Measurements from ENCODE around the gene HOXD11. TPM values are rescaled to one million over a fixed set of nuclear protein-coding genes. Genes with fewer than 3 reads are reported as not detected.
A peak's percentile ranks its signal among the peaks of the same experiment; 100 is the strongest.

The HOXD11 gene
- total RNA-seq, 1 experiment from 2014 or later, result 3.7 TPM

DNA sequence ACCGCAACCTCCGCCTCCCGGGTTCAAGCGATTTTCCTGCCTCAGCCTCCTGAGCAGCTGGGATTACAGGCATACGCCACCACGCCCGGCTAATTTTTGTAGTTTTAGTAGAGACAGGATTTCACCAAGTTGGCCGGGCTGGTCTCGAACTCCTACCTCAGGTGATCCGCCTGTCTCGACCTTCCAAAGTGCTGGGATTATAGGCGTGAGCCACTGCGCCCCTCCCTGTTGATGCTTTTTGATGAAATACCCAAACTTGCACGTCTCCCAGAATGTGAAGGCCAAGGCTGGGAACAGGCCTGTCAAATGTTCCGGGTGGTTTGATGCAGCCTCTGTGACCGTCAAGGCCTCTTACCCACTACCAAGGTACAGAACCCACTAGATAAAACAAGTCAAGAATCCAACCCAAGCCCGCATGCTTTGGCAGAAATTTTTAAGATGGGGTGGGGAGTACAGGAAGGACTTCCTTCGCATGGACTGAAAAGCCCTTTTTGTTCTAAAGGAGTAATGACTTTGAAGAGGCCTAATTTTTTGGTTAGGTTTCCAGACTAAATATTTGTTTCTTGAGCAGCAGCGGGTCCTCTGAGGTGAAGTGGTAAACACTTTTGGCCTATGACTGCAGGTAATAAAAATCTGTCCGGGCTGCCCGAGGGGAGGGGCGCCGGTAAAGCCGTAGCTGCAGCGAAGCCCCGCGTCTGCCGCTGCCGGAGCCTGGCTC lies 19.6 kb upstream of the HOXD11 start:
- H3K36me3 ChIP-seq, result no peaks in the 10 kb centered on the region
- no peak for DNase-seq
- no peaks in the 10 kb centered on the region for H3K4me1 ChIP-seq
- no peaks in the 10 kb centered on the region for H3K9me3 ChIP-seq (replicated peaks)
- H3K27ac ChIP-seq, result no peak overlapping the region
- no peaks in the 10 kb centered on the region; the same call in 1 of the 2 replicates for H3K27me3 ChIP-seq
- no peak overlapping the region for H3K4me3 ChIP-seq

DNA sequence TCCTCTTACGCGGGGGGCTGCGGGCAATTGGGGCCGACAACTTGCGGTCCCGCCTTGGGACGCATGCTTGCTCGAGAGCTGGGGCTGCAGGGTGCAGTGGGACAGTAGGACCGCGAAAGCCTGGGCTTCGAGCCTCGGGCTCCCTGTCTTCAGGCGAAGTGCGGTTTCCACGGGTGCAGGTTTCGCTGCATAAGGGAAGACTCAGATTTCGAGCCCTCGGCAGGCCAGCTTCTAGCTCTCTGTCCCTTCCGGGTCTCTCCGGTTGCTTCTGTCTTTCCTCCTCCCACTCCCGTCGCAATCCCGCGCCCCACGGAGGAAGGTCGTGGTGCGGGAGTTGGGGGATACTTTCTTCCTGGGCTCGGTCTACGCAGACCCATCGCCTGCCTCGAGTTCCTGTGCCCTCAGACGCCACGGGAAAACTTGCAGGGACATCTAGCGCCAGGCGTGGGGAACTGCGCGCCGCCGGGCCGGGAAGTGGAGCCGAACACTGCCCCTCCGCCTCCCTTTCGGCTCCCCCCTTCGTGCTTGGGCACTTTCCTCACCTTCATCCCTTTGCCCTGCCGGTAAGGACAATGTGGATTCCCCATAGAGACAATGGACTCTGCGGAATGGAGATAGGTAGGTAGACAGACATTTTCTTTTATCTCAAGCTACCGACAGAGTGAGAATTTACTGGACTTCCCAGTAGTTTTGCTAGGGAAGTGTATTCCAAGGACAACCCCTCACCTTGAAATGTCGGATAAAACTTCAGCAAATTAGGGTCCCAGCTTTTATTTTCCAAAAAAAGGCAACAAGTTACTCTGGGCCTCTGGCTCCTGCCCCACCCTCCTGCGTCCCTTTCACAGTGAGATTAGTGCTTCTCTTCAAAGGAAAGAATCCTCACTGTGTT lies 18.8 kb upstream of the HOXD11 start:
- DNase-seq, result peak; percentile 62 to 78

DNA sequence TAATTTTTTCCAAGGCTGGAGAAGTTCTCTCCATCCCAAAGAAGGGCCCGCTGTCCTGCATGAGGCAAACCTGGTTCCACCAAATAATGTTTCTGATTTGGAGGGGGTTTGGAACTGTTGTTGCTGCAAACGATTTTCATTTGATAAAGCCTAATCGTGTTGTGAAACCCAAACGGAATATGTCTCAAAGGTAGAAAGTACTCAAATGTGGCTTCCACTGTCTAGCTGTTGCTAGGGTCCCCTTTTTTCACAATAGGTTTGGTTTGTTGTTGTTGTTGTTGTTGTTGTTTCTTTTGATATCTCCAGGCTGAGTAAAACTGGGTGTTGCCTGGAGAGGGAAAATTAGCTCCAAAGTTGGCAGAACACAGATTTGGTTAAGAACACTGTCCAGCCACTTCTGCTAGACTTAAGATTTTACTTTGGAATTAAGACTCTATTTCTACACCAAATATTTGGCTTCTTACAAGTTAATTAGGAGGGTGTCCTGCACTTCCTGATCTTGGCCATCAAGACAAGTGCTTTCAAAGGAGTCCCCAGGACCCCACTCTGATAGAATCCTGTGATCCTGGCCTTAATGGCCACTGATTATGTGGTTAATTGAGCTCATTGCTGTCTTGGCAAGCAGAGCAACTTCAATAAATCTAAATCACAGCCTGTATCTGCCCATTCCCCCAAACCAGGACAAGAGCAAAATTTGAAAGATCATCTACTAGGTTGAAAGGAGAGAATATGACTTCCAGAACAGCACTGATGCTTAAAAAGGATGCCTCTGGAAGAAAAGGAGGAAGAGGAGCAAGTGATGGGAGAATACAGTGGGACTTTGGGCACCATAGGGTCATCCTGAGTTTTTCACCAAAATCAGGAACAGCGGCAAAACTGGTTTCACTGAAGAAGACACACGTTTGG lies 17.9 kb upstream of the HOXD11 start:
- Histone ChIP-seq H3K27me3 (no peaks in the 10 kb centered on the region; the same call in 1 of the 2 replicates), H3K27ac (no peak overlapping the region), H3K36me3 (no peaks in the 10 kb centered on the region), H3K9me3 (replicated peaks) (no peaks in the 10 kb centered on the region), H3K4me1 (no peaks in the 10 kb centered on the region), H3K4me3 (no peak overlapping the region)
- DNase-seq, result no peak

More for the DNA sequence above, 18.8 kb upstream of the HOXD11 start:
- peak overlapping the region; percentile 40 for H3K4me3 ChIP-seq
- H3K27ac ChIP-seq, result no peak overlapping the region
- H3K36me3 ChIP-seq, result no peaks in the 10 kb centered on the region
- H3K27me3 ChIP-seq, result no peaks in the 10 kb centered on the region; the same call in 1 of the 2 replicates
- no peaks in the 10 kb centered on the region for H3K9me3 ChIP-seq (replicated peaks)
- no peaks in the 10 kb centered on the region for H3K4me1 ChIP-seq

DNA sequence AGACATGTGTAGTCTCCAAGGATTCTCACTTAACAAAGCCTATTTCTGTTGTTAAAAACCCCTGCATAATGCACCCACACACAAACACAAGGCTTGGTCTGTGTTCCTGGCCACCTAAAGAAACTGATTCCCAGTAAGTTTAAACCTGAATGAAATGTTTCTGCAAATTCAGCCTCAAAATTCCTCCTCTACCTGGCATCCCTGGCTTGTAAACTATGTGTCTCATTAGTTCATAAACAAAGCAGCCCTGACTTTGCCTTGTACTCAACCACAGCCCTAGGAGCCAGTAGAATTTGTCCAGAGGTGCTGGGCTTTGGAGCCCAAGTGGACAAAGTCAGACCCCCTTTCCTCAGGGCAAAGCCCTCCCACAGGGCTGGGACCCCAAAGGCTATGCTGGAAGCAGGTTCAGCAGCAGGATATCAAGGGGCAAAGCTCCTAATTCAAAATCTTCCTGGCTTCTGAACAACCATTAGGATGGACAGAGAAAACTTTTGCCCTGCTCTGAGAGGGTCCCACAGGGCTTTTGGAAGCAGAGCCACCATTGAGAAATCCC lies 17.2 kb upstream of the HOXD11 start:
- Histone ChIP-seq H3K27ac (no peak overlapping the region), H3K27me3 (no peaks in the 10 kb centered on the region; the same call in 1 of the 2 replicates)

DNA sequence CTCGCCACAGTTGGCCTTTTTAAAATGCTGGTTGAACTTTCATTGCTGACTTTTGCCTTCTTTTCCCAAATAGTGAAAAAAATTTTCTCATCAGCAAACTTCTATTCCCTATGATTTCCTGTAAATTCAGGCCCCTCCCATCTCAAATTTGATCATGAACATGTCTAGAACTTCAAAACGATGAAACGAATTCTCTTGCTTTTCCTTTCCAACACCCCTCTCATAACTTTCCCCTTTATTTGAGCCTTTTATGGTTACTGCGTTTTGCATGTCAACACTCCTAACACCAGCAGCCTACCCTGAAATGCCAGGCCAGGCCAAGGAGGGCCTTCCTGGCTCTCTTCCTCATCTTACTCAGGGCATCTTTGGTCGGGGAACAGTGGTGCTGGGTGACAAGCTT lies 16.2 kb upstream of the HOXD11 start:
- Histone ChIP-seq H3K9me3 (replicated peaks) (no peaks in the 10 kb centered on the region), H3K27me3 (no peaks in the 10 kb centered on the region; the same call in 1 of the 2 replicates), H3K27ac (no peak overlapping the region), H3K4me1 (no peaks in the 10 kb centered on the region), H3K4me3 (no peak overlapping the region), H3K36me3 (no peaks in the 10 kb centered on the region)
- no peak for DNase-seq

More for the DNA sequence above, 17.2 kb upstream of the HOXD11 start:
- no peak for DNase-seq
- Histone ChIP-seq H3K36me3 (no peaks in the 10 kb centered on the region), H3K4me1 (no peaks in the 10 kb centered on the region), H3K9me3 (replicated peaks) (no peaks in the 10 kb centered on the region), H3K4me3 (no peak overlapping the region)

DNA sequence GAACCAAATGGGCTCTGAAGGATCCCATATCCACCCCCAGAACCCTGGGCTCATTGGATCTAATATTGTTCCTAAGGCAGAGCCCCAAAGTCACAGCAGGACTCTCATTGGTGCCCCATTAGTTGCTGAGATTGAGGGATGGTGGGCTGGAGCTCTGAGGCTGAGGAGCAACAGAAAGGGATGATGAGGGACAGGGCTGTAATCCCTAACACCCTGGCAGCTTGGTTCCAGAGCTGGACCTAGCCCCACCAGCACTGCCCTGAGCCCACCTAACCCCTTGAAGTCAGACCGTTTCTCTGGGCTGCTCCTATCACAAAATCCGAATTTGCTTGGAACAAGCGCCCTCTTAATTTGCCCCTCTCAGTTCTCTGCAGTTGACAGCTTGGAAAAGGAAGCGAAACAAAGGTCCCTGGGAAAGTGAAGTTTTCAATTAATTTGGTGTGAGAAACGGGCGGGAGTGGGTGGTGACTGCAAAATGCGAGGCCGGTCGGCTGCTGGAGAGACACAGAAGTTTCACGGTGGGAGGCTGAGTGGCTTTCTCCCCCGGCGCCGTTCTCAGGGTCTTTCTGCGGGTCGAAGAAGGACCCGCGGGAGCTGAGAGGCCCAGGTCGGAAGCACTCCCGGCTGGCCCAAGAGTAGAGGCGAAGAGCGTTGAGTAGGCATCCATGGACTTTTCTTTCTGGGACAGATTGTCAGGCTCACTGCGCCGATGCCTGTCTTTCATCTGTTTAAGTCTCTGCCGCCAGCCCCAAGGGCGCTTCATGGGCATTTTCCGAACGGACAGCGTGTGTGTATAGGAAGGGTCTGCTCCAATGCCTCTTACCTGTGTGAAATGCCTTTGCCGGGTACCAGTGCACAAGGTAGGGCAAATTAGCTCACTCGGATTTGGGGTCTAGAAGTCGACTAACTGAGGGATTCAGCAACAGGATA lies 15.5 kb upstream of the HOXD11 start:
- H3K36me3 ChIP-seq, result no peaks in the 10 kb centered on the region
- H3K4me3 ChIP-seq, result no peak overlapping the region
- H3K4me1 ChIP-seq, result no peaks in the 10 kb centered on the region
- H3K27me3 ChIP-seq, result no peaks in the 10 kb centered on the region; the same call in 1 of the 2 replicates
- H3K9me3 ChIP-seq (replicated peaks), result no peaks in the 10 kb centered on the region
- no peak for DNase-seq
- no peak overlapping the region for H3K27ac ChIP-seq

DNA sequence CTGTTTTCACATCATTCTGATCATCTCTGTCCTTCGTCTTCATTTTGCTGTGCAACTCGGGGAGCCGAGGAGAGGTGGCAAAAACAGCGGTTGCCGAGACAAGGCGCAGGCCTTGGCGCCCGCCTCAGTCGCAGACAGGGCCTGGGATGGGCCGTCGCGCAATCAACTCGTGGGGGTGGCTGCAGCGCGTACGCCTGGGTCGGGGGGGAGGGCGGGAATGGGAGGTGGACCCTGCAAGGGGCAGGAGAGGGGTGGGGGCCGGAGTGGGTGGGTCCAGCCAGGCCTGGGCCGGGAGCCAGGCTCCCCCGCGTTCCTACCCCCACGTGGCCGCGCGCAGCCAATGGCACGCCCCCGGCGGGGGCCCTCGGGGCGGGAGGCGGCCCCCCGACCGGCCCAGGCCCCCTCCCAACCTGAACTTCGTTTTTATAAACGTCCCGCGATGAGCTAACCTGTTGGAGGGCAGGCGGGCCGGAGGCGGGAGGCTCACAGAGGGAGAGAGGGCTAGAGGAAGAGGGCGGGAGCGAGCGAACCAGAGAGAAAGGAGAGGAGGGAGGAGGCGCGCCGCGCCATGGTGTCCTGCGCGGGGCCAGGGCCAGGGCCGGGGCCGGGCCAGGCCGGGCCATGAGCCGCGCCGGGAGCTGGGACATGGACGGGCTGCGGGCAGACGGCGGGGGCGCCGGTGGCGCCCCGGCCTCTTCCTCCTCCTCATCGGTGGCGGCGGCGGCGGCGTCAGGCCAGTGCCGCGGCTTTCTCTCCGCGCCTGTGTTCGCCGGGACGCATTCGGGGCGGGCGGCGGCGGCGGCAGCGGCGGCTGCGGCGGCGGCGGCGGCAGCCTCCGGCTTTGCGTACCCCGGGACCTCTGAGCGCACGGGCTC lies 14.6 kb upstream of the HOXD11 start, which contains the start of gene HOXD13:
TSS of gene HOXD13 (plus strand) at position 452 of the 875 bp plus-strand sequence. CDS start at position 622, 170 bp downstream.
- Histone ChIP-seq H3K9me3 (replicated peaks) (no peaks in the 10 kb centered on the region), H3K27me3 (no peaks in the 10 kb centered on the region; the same call in 1 of the 2 replicates), H3K27ac (no peak within 1 kb of the TSS), H3K4me3 (peak within 1 kb of the TSS; percentile 67), H3K36me3 (no peaks in the 10 kb centered on the region), H3K4me1 (no peaks in the 10 kb centered on the region)
- DNase-seq, result peak; percentile 65 to 66

DNA sequence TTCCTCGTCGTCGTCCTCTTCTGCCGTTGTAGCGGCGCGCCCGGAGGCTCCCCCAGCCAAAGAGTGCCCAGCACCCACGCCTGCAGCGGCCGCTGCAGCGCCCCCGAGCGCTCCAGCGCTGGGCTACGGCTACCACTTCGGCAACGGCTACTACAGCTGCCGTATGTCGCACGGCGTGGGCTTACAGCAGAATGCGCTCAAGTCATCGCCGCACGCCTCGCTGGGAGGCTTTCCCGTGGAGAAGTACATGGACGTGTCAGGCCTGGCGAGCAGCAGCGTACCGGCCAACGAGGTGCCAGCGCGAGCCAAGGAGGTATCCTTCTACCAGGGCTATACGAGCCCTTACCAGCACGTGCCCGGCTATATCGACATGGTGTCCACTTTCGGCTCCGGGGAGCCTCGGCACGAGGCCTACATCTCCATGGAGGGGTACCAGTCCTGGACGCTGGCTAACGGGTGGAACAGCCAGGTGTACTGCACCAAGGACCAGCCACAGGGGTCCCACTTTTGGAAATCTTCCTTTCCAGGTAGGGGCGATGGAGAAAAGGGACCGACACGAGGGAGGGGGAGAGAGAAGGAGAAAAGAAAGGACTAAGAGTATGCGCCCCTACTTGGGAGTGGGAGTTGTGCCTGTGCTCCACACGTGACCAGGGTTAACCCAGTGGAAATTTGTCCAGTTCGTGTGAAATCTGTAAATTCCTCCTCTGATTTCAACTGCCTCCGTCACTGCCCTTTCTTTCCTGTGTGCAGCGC lies 13.8 kb upstream of the HOXD11 start:
- H3K27ac ChIP-seq, result no peak overlapping the region
- no peaks in the 10 kb centered on the region for H3K9me3 ChIP-seq (replicated peaks)
- H3K4me3 ChIP-seq, result peak overlapping the region; percentile 67
- no peaks in the 10 kb centered on the region; the same call in 1 of the 2 replicates for H3K27me3 ChIP-seq
- H3K36me3 ChIP-seq, result no peaks in the 10 kb centered on the region
- no peaks in the 10 kb centered on the region for H3K4me1 ChIP-seq
- peak; percentile 60 to 69 for DNase-seq

DNA sequence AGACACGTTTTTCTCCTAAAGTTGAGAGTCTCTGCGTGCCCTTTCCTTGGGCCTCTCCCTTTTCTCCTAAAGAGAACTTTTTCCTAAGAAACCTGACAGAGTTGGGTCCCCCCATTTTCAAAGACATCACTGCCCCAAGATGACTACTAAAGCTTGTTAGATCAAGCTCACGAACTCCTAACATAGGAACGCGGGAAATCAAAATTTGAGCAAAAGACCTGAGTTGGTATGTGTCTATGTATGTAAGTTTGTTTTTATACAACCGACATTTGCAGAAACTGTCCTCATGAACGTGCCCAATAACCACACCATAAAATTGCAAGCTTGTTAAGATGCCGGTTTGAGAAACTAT lies 13.2 kb upstream of the HOXD11 start:
- no peaks in the 10 kb centered on the region for H3K36me3 ChIP-seq
- H3K4me1 ChIP-seq, result no peaks in the 10 kb centered on the region
- no peaks in the 10 kb centered on the region for H3K9me3 ChIP-seq (replicated peaks)
- H3K27ac ChIP-seq, result no peak overlapping the region
- peak overlapping the region; percentile 67 for H3K4me3 ChIP-seq
- no peaks in the 10 kb centered on the region; the same call in 1 of the 2 replicates for H3K27me3 ChIP-seq
- DNase-seq, result no peak

DNA sequence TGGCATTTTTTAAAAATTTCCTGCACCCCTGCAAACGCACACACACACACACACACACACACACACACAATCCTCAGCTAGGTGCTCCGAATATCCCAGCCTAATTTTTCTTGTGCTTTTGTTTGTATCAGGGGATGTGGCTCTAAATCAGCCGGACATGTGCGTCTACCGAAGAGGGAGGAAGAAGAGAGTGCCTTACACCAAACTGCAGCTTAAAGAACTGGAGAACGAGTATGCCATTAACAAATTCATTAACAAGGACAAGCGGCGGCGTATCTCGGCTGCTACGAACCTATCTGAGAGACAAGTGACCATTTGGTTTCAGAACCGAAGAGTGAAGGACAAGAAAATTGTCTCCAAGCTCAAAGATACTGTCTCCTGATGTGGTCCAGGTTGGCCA lies 12.7 kb upstream of the HOXD11 start:
- Histone ChIP-seq H3K27ac (no peak overlapping the region), H3K27me3 (no peaks in the 10 kb centered on the region; the same call in 1 of the 2 replicates), H3K36me3 (no peaks in the 10 kb centered on the region), H3K9me3 (replicated peaks) (no peaks in the 10 kb centered on the region), H3K4me1 (no peaks in the 10 kb centered on the region), H3K4me3 (peak overlapping the region; percentile 67)
- no peak for DNase-seq

DNA sequence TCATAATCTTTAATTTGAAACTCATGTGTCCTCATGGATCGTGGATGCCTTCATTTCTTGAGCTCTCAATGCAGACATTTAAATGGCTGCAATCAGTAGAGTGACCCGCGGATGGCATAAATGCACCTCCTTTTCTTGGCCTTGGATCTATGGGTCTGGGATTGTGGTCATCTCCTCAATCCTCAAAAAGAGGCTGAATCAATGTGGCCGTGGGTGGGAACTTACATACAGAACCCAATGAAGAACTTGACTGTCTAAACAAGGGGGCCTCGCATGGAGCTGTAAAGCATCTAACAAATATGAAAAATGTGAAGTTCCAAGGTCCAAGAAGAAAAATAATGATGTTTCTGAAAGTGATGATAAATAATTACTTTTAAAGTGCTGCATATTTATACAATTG lies 11.7 kb upstream of the HOXD11 start:
- Histone ChIP-seq H3K27ac (no peak overlapping the region), H3K4me3 (no peak overlapping the region), H3K36me3 (no peaks in the 10 kb centered on the region), H3K4me1 (no peaks in the 10 kb centered on the region), H3K9me3 (replicated peaks) (no peaks in the 10 kb centered on the region), H3K27me3 (no peaks in the 10 kb centered on the region; the same call in 1 of the 2 replicates)
- DNase-seq, result no peak
